HL-60 (cell line): ENCODE data around the gene TNFRSF12A.

Experiments
- DNase-seq, 2 experiments: peaks; one replicate each; pipeline ENCODE4 v3.0.0-alpha.2; 2010 to 2020; ENCODE audit warnings: low read depth in 1 of 2, low spot score in 1 of 2
- H3K27ac ChIP-seq: fragments of 250-450 bp; sonication (Bioruptor Pico); replicated peaks from 2 replicates; pipeline ENCODE4 v1.5.1; 2020; ENCODE audit warnings: mild to moderate bottlenecking, moderate library complexity
- H3K27me3 ChIP-seq: fragments of 250-450 bp; sonication (Bioruptor Pico); 2 replicates; pipeline ENCODE4 v1.5.1; 2021; ENCODE audit warnings: mild to moderate bottlenecking, moderate library complexity; ENCODE audit not compliant: insufficient read depth, poor library complexity, severe bottlenecking
- H3K4me3 ChIP-seq: replicated peaks from 2 replicates; pipeline ENCODE4 v1.5.1; 2011; ENCODE audit warnings: mild to moderate bottlenecking, control low read depth, low read length; ENCODE audit not compliant: insufficient read depth
- CTCF ChIP-seq: IDR thresholded peaks from one replicate; pipeline ENCODE4 v1.5.1; 2011; ENCODE audit warnings: low read length, control low read depth, inconsistent platforms; ENCODE audit not compliant: insufficient read depth
- GABPA ChIP-seq: IDR thresholded peaks from 2 replicates; pipeline ENCODE4 v1.6.1; 2012; ENCODE audit warnings: low read depth
- POLR2AphosphoS5 ChIP-seq: IDR thresholded peaks from 2 replicates; pipeline ENCODE4 v1.6.1; 2012; ENCODE audit warnings: low read depth
- REST ChIP-seq: IDR thresholded peaks from 2 replicates; pipeline ENCODE4 v1.6.1; 2012; ENCODE audit warnings: low read depth; ENCODE audit not compliant: insufficient replicate concordance
- SPI1 ChIP-seq: IDR thresholded peaks from 2 replicates; pipeline ENCODE4 v1.6.1; 2012; ENCODE audit warnings: low read depth, mild to moderate bottlenecking, borderline replicate concordance

The TNFRSF12A gene

GRCh38 chr16:2976201-2976600, 44.0 kb upstream of the TNFRSF12A start:
- Histone ChIP-seq H3K4me3 (no peak overlapping the region), H3K27me3 (no peaks in the 10 kb centered on the region), H3K27ac (no peak overlapping the region)
- no peak for DNase-seq
- no peak for TF ChIP-seq REST
- TF ChIP-seq GABPA = no peak

- H3K4me3 ChIP-seq = no peak overlapping the region
- no peaks in the 10 kb centered on the region for H3K27me3 ChIP-seq
- no peak for TF ChIP-seq CTCF
- TF ChIP-seq GABPA = no peak
- TF ChIP-seq REST = no peak
- no peak for TF ChIP-seq POLR2AphosphoS5
- TF ChIP-seq SPI1 = no peak
- H3K27ac ChIP-seq = no peak overlapping the region
- DNase-seq = no peak
These were observed 43.5 kb upstream of the TNFRSF12A start for GRCh38 chr16:2976673-2977072.

- TF ChIP-seq CTCF = no peak
- TF ChIP-seq GABPA = no peak
- no peak for TF ChIP-seq SPI1
- no peak for TF ChIP-seq POLR2AphosphoS5
- no peak for TF ChIP-seq REST
- no peaks in the 10 kb centered on the region for H3K27me3 ChIP-seq
- no peak overlapping the region for H3K27ac ChIP-seq
- no peak overlapping the region for H3K4me3 ChIP-seq
- no peak for DNase-seq
These were observed 42.7 kb upstream of the TNFRSF12A start for GRCh38 chr16:2977440-2977839.

GRCh38 chr16:2979669-2980226, 40.4 kb upstream of the TNFRSF12A start:
- Histone ChIP-seq H3K27ac (peak overlapping the region; percentile 88), H3K27me3 (no peaks in the 10 kb centered on the region), H3K4me3 (peak overlapping the region; percentile 85)
- peak in 1 of 2 experiments; percentile 52 for DNase-seq
- TF ChIP-seq REST = no peak
- TF ChIP-seq CTCF = no peak
- no peak for TF ChIP-seq GABPA
- no peak for TF ChIP-seq SPI1
- TF ChIP-seq POLR2AphosphoS5 = no peak
